Measurements from ENCODE around the gene MEIKIN.
A peak's percentile ranks its signal among the peaks of the same experiment; 100 is the strongest.

Gene MEIKIN

GRCh38 chr5:131973089-131973712, 27.7 kb upstream of the MEIKIN start:
- no peak for DNase-seq

GRCh38 chr5:131968396-131968954, 23.0 kb upstream of the MEIKIN start:
- no peak for DNase-seq

- no peak for DNase-seq
Measured at GRCh38 chr5:131966551-131966950, 21.1 kb upstream of the MEIKIN start.

- no peak for DNase-seq
Measured at GRCh38 chr5:131965826-131966415, 20.5 kb upstream of the MEIKIN start.

GRCh38 chr5:131959906-131960305, 14.4 kb upstream of the MEIKIN start:
- peak; percentile 15 for DNase-seq

- no peak for DNase-seq
Measured at GRCh38 chr5:131959136-131959535, 13.7 kb upstream of the MEIKIN start.

DNA sequence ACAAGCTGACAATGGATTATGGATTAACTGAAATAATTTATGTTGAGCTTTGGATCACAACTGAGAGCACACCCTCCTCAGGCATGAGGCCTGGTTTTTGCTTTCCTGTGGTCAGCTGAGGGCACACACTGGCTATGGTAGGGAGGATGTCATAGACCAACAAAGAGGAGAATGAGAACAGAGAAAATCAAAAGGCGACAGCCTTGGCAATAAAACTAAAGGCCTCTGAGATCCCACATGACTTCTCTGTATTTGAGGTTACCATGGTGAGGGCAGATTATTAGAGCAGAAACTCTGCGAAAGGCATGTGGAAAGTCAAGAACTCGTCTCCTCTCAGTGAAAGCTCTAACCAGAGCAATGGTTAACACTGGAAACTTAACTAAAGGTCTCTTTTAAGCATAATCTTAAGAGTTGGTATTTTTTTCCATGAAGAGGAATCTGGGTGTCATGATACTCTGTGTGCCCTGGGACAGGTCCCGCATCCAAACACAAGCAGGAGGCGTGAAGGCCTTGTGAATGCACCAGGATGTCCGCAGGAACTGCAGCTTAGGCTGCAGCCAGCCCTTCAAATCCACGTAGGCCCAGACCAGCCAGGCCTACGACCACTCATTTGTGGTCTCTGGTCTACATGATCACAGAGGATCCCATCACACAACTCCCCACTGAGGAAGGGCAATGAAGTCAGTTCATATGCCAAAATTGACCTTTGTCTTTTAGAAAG, 12.4 kb upstream of the MEIKIN start:
- DNase-seq, result no peak

GRCh38 chr5:131953969-131954368, 8.5 kb upstream of the MEIKIN start:
- DNase-seq, result no peak

DNA sequence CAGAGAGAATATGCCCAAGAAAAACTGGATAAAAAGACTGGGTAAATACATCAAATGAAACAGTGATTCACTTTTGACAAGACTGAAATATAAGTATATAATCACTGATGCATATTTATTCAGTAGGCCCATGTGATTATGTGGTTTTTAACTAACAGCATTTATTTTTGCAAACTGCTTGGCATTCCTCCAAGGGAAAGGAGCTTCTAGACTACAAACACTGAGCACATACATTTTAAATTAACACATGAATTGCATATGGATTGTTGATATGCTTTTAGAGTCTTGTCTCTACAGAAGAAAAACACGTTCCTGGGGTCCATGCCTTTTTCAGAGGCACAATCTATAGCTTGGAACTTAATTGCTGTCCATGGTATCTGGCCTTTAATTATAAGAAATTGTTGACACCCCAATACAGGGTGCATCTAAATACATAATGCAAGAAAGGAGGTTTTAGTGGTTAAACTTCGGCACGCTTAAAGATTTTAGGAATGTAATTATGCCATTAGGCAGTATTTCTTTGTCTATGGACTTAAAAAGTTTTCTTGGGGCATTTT, 6.9 kb upstream of the MEIKIN start:
- DNase-seq, result no peak

DNA sequence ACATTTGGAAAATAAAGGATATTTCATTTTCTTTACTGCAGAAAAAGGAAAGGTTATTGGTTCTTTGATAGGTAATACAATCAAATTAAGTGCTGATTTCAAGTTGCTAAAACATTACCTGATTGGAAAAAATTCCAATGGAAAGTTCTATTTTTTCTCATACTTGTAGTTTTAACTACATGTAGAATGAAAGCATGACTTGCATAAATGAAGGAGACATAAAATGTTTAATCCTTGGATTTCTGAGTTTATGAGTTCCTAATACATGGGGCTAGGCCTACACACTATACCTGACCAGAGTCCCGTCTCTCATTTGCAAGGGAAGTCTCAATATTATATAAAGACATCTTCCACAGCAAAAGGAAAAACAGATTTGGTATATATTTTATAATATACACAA, 5.2 kb upstream of the MEIKIN start:
- DNase-seq, result no peak

GRCh38 chr5:131947445-131947844, 2.0 kb upstream of the MEIKIN start:
- DNase-seq, result no peak

DNA sequence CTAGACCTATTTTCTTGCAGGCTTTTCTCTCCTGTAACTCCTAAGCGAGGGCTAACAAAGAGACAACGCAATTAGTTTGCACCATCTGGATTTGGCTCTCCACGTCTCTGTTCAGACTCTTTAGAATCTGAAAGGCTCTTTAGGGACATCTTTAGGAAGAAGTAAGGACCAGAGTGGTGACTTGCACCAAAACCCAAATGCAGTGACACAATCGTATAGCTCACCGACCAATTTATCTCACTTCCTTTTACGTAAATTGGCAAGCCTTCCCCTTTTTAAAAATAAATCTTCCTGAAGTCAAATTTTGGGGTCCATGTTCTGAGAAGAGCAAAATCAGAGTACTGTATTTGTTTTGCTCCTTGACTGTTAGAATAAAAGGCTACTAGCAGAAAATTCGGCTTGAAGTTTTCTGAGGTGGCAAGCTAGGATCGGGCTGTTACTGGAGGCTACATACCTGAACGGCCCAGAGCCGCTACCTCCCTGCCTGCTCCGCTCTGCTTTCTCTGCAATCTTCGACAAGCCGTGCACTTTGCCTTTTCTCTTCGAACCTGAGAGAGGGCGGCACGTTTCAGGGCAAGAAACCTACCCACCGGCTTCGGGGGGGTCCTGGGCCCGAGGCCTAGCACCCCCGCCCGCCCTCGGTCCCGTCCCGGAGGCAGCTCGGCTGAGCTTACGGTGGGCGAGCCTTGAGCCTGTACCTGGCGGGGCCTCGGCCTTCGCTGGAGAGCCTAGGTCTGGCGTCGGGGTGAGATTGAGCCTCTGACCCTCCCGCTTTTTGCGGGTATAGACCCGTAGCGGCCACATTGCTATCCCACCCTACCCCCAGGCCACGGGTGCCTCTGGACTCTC, 537 bp downstream of the MEIKIN start:
- no peak for DNase-seq

- no peak for DNase-seq
Measured at GRCh38 chr5:131943916-131944315, 1.5 kb downstream of the MEIKIN start.

- DNase-seq, result no peak
Measured at GRCh38 chr5:131942016-131942415, 3.4 kb downstream of the MEIKIN start.

DNA sequence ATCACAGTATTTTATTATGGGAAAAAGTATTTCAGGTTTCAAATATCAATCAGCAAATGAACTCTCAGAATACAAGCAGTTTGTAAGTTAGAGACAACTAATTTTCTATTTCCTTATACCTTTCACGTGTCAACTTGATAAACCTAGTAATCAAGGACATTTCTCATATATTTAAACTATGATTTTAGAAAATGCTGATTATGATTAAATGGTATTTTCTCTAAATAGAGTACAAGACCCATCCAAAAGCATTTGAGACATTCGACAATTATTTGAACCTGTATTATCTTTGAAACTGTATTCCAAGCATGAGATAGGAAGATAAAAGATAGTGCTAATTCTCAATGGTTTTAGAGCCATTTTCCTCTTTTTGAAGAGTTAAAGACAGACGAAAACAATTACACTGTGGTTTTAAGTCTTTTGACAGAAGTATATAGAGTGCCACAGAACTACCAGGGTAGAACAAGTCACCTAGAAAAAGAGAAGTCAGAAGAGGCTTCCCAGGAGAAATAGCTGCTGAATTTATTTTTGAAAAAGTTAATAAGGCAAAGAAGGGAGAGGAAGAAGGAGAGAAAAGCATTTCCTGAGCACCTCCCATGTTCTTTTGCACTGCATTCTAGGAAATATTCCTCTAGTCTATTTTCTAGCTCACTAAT, 5.6 kb downstream of the MEIKIN start:
- DNase-seq, result no peak

GRCh38 chr5:131932235-131932634, 13.2 kb downstream of the MEIKIN start:
- DNase-seq, result no peak

DNA sequence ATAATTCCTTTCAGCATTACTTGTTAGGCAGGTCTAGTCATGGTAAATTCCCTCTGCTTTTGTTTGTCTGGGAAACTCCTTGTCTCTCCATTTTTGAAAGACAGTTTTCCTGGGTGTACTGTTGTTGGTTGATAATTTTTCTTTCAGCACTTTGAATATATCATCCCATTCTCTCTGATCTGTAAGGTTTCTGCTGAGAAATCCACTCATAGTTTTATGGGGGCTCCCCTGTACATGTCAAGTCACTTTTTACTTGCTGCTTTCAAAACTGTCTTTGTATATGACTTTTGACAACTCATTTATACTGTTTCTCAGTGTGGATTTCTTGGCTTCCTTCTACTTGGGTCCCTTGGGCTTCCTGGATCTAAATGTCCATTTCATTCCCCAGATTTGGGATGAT, 16.5 kb downstream of the MEIKIN start:
- DNase-seq, result no peak

DNA sequence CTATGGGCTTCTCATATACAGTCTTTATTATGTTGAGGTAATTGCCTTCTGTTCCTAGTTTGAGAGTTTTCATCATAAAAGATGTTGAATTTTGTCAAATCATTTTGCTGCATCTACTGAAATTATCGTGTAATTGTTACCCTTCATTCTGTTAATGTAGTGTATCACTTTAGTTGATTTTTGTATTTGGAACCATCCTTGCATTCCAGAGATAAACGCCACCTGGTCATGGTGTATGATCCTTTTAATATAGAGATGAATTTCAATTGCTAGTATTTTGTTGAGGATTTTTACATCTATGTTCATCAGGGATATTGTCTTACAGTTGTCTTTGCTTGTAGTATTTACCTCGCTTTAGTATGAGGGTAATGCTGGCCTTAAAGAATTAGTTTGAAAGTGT, 19.3 kb downstream of the MEIKIN start:
- DNase-seq, result no peak

DNA sequence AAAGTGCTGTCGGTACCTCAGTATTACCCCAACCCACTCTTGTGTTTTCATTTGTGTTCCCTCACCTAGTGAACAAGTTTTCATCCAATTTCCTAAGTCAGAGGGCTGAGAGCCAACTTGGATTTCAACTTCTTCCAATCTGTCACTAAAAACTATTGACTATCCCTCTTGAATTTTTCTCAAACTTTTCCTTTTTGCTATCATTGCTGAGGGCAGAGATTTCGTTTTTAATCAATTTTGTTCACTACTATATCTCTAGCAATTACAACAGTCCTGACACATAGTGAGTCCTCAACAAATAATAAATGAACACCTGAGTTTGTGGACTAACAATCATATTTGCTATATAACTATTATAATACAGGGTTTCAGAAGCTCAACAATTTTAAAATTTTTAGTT, 29.0 kb downstream of the MEIKIN start:
- DNase-seq, result no peak

DNA sequence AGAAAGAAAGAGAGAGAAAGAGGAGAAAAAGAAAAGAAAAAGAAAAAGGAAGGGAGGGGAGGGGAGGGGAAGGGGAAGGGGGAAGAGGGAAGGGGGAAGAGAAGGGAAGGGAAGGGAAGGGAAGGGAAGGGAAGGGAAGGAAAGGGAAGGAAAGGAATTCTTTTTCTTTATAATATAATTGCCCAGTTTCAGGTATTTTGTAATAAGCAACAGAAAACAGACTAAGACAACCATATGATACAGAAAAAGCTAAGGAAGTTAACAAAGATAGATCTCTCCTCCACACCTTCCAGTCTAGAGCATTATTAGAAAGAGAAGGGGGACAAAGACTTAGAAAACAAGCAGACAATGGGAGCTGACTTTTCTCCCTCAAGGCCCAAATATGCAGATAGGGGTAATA, 31.0 kb downstream of the MEIKIN start:
- DNase-seq, result no peak

GRCh38 chr5:131913603-131914002, 31.9 kb downstream of the MEIKIN start:
- DNase-seq, result no peak

DNA sequence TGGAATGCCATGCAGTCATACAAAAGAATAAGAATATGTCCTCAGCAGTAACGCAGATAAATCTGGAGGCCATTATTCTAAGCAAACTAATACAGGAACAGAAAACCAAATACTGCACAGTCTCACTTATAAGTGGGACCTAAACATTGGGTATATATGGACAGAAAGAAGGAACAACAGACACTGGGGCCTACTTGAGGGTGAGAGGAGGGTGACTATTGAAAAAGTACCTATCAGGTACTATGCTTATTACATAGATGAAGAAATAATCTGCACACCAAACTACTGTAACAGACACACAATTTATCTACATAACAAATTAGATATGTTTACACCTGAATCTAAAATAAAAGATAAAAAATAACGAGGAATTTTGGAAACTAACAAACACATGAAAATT, 38.8 kb downstream of the MEIKIN start:
- DNase-seq, result no peak

Measured in activated naive CD4-positive, alpha-beta T cell treated with Interleukin-2 at 50 U/mL for 16 hours (primary cell).